ENCODE data around the gene DUSP11.
"Not testable (repeated sequence)": the region's sequence is repeated elsewhere in the genome, so short reads cannot be mapped to it uniquely, and the experiment has no call there.

GRCh38 chr2:73783883-73784282 lies 4.0 kb upstream of the DUSP11 start, which contains the start of gene C2orf78:
- TF ChIP-seq CTCF, POLR2A (IDR thresholded peaks at IDR 0.05): not testable (repeated sequence)
